Astrocyte (in vitro differentiated cells and primary cell): ENCODE measurements around the gene CCDC174. TPM values are rescaled to one million over a fixed set of nuclear protein-coding genes. Genes with fewer than 3 reads are reported as not detected.

ENCODE experiments used
- DNase-seq: peaks from one replicate; pipeline ENCODE4 v3.0.0-alpha.2; 2010; ENCODE audit warnings: low read depth
- FAIRE-seq: peaks from 2 replicates; lab custom pipeline; 2011; peaks lifted over from hg19 to GRCh38; lab: Jason Lieb, UNC
- H2AFZ ChIP-seq: 2 replicates; pipeline ENCODE4 v1.6.0; 2012; ENCODE audit warnings: low read depth, low read length, inconsistent platforms
- H3K27ac ChIP-seq: 2 replicates; pipeline ENCODE4 v1.5.1; 2011; ENCODE audit warnings: low read depth, low read length, inconsistent platforms
- H3K27me3 ChIP-seq: 2 replicates; pipeline ENCODE4 v1.6.0; 2011; ENCODE audit warnings: low read length, inconsistent platforms; ENCODE audit not compliant: insufficient read depth
- H3K36me3 ChIP-seq: 2 replicates; pipeline ENCODE4 v1.5.1; 2011; ENCODE audit warnings: low read length, inconsistent platforms; ENCODE audit not compliant: insufficient read depth
- H3K4me1 ChIP-seq: 2 replicates; pipeline ENCODE4 v1.5.1; 2011; ENCODE audit warnings: low read length, inconsistent platforms; ENCODE audit not compliant: insufficient read depth
- H3K4me2 ChIP-seq: 2 replicates; pipeline ENCODE4 v1.6.0; 2012; ENCODE audit warnings: low read length, inconsistent platforms
- H3K4me3 ChIP-seq: 2 replicates; pipeline ENCODE4 v1.5.1; 2011; ENCODE audit warnings: low read depth, mild to moderate bottlenecking, low read length, inconsistent platforms; ENCODE audit not compliant: insufficient read depth
- H3K79me2 ChIP-seq: 2 replicates; pipeline ENCODE4 v1.6.0; 2012; ENCODE audit warnings: mild to moderate bottlenecking, low read length, inconsistent platforms; ENCODE audit not compliant: insufficient read depth
- H3K9ac ChIP-seq: 2 replicates; pipeline ENCODE4 v1.6.0; 2012; ENCODE audit warnings: mild to moderate bottlenecking, low read length, inconsistent platforms
- H3K9me3 ChIP-seq: 2 replicates; pipeline ENCODE4 v1.5.1; 2012; ENCODE audit warnings: low read depth, mild to moderate bottlenecking, low read length, inconsistent platforms; ENCODE audit not compliant: insufficient read depth
- H4K20me1 ChIP-seq: 2 replicates; pipeline ENCODE4 v1.6.0; 2012; ENCODE audit warnings: low read length, inconsistent platforms; ENCODE audit not compliant: insufficient read depth
- H3K27ac Mint-ChIP-seq: one replicate; pipeline ENCODE4 v1.8.0; 2021; ENCODE audit warnings: mild to moderate bottlenecking, mixed read lengths; ENCODE audit not compliant: unreplicated experiment
- H3K27me3 Mint-ChIP-seq: one replicate; pipeline ENCODE4 v1.8.0; 2021; ENCODE audit warnings: low read depth, mixed read lengths; ENCODE audit not compliant: unreplicated experiment
- H3K36me3 Mint-ChIP-seq: one replicate; pipeline ENCODE4 v1.8.0; 2021; ENCODE audit warnings: low read depth, mixed read lengths; ENCODE audit not compliant: unreplicated experiment
- H3K4me1 Mint-ChIP-seq: one replicate; pipeline ENCODE4 v1.8.0; 2021; ENCODE audit warnings: low read depth, mixed read lengths; ENCODE audit not compliant: unreplicated experiment
- H3K4me3 Mint-ChIP-seq: one replicate; pipeline ENCODE4 v1.8.0; 2021; ENCODE audit warnings: mild to moderate bottlenecking, moderate library complexity, mixed read lengths; ENCODE audit not compliant: unreplicated experiment
- H3K9me3 Mint-ChIP-seq: one replicate; pipeline ENCODE4 v1.8.0; 2021; ENCODE audit warnings: mild to moderate bottlenecking, mixed read lengths; ENCODE audit not compliant: unreplicated experiment
- EZH2 ChIP-seq: IDR thresholded peaks from 2 replicates; pipeline ENCODE4 v1.6.1; 2012; ENCODE audit warnings: mild to moderate bottlenecking, low read length, inconsistent platforms; ENCODE audit not compliant: insufficient read depth
- total RNA-seq: library from RNA; stranded (reverse); gene quantifications from 2 replicates; pipeline ENCODE4 v1.2.1, GENCODE V29; 2021
- TF ChIP-seq, protein P1 (sequence below): IDR thresholded peaks from 2 replicates; pipeline ENCODE4 v1.5.1; 2011; ENCODE audit warnings: low read depth, mild to moderate bottlenecking, inconsistent platforms, low read length, moderate library complexity; ENCODE audit not compliant: insufficient read depth

Gene CCDC174
- total RNA-seq, 1 donor from 2014 or later, result 17.4 TPM

GRCh38 chr3:14636496-14637087, 15.0 kb upstream of the CCDC174 start:
- H3K9me3 ChIP-seq, result no peaks in the 10 kb centered on the region
- Mint-ChIP-seq H3K27me3 (peaks cover 2% of the 10 kb centered on the region), H3K36me3 (no peaks in the 10 kb centered on the region), H3K4me1 (peaks cover 9% of the 10 kb centered on the region), H3K27ac (no peak overlapping the region), H3K4me3 (no peak overlapping the region), H3K9me3 (no peaks in the 10 kb centered on the region)
- H4K20me1 ChIP-seq, result no peaks in the 10 kb centered on the region
- no peak overlapping the region for H2AFZ ChIP-seq
- no peak overlapping the region for H3K4me3 ChIP-seq
- peaks cover 6% of the 10 kb centered on the region for H3K4me1 ChIP-seq
- peaks cover 4% of the 10 kb centered on the region for H3K27me3 ChIP-seq
- FAIRE-seq (no peak), DNase-seq (no peak)
- H3K9ac ChIP-seq, result no peak overlapping the region
- H3K27ac ChIP-seq, result no peak overlapping the region
- H3K36me3 ChIP-seq, result no peaks in the 10 kb centered on the region
- TF ChIP-seq, protein P1, sequence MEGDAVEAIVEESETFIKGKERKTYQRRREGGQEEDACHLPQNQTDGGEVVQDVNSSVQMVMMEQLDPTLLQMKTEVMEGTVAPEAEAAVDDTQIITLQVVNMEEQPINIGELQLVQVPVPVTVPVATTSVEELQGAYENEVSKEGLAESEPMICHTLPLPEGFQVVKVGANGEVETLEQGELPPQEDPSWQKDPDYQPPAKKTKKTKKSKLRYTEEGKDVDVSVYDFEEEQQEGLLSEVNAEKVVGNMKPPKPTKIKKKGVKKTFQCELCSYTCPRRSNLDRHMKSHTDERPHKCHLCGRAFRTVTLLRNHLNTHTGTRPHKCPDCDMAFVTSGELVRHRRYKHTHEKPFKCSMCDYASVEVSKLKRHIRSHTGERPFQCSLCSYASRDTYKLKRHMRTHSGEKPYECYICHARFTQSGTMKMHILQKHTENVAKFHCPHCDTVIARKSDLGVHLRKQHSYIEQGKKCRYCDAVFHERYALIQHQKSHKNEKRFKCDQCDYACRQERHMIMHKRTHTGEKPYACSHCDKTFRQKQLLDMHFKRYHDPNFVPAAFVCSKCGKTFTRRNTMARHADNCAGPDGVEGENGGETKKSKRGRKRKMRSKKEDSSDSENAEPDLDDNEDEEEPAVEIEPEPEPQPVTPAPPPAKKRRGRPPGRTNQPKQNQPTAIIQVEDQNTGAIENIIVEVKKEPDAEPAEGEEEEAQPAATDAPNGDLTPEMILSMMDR, result no peak
- no peak overlapping the region for H3K4me2 ChIP-seq
- no peaks in the 10 kb centered on the region for H3K79me2 ChIP-seq

DNA sequence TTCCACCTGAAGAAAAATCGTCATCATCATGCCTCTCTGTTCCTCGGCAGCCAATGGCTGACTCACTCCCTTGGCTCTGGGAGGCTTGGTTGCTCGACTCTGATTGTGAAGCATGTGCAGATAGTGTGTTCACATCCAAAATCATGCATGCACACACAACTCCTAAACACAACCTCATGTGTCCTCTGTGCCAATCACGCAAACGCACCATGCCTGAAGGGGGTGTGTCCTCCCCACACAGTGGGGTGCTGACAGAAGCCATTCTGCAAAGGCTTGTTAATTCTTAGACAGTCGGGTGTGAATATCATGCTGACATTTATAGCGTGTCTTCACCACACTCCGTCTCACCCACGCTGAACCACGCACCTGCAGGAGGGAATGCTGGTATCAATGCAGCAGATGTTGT, 11.4 kb upstream of the CCDC174 start:
- H3K4me1 Mint-ChIP-seq, result peaks cover 8% of the 10 kb centered on the region
- Histone ChIP-seq H3K4me1 (peaks cover 6% of the 10 kb centered on the region), H3K79me2 (no peaks in the 10 kb centered on the region), H3K9me3 (no peaks in the 10 kb centered on the region), H3K27ac (no peak overlapping the region), H3K9ac (no peak overlapping the region), H4K20me1 (no peaks in the 10 kb centered on the region), H3K4me3 (peak overlapping the region; percentile 20), H3K4me2 (peak overlapping the region; percentile 65), H3K27me3 (peaks cover 22% of the 10 kb centered on the region), H2AFZ (peak overlapping the region; percentile 28), H3K36me3 (no peaks in the 10 kb centered on the region)
- no peaks in the 10 kb centered on the region for H3K9me3 Mint-ChIP-seq
- FAIRE-seq, result no peak
- no peaks in the 10 kb centered on the region for H3K36me3 Mint-ChIP-seq
- DNase-seq, result no peak
- TF ChIP-seq, protein P1, result no peak
- TF ChIP-seq EZH2, result no peak
- peaks cover 13% of the 10 kb centered on the region for H3K27me3 Mint-ChIP-seq
- no peak overlapping the region for H3K4me3 Mint-ChIP-seq
- H3K27ac Mint-ChIP-seq, result no peak overlapping the region

DNA sequence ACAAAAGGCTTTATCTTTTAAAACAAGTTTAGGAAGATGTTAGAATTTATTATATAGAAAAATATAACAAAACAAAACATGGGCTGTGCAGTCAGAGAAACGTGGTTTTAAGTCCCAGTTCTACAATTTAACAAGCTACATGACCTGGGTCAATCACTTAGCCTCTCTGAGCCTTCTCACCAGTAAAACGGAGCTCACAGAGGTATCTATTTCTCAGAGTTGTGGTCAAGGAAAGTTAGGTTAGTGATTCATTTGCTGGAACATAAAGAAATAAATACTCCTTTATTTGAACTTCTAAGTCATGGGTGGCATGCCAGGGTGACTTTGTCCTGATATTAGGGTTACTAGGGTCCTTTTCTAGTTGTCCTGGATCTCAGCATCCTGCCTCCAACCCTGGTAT, 10.8 kb upstream of the CCDC174 start:
- Mint-ChIP-seq H3K27me3 (peaks cover 13% of the 10 kb centered on the region), H3K9me3 (no peaks in the 10 kb centered on the region), H3K36me3 (no peaks in the 10 kb centered on the region), H3K27ac (no peak overlapping the region), H3K4me3 (no peak overlapping the region), H3K4me1 (peaks cover 5% of the 10 kb centered on the region)
- Histone ChIP-seq H3K9me3 (no peaks in the 10 kb centered on the region), H3K4me2 (no peak overlapping the region), H2AFZ (no peak overlapping the region), H4K20me1 (no peaks in the 10 kb centered on the region), H3K4me3 (no peak overlapping the region), H3K4me1 (peaks cover 6% of the 10 kb centered on the region), H3K27ac (no peak overlapping the region), H3K36me3 (no peaks in the 10 kb centered on the region), H3K79me2 (no peaks in the 10 kb centered on the region), H3K27me3 (peaks cover 22% of the 10 kb centered on the region), H3K9ac (no peak overlapping the region)
- FAIRE-seq (no peak), DNase-seq (no peak)
- no peak for TF ChIP-seq EZH2
- TF ChIP-seq, protein P1, result no peak
